OCI-LY1 (cell line): ENCODE measurements around the gene SHTN1.

Source experiments
- H2AFZ ChIP-seq: fragments of 200-600 bp; sonication (generic), shearing (Covaris generic); 2 replicates; pipeline ENCODE4 v1.6.0; 2014; ENCODE audit warnings: antibody characterized with exemption, mild to moderate bottlenecking, low read length
- H3F3A ChIP-seq: fragments of 200-600 bp; sonication (generic), shearing (Covaris generic); 2 replicates; pipeline ENCODE4 v1.6.0; 2014; ENCODE audit warnings: mild to moderate bottlenecking, antibody characterized with exemption, low read length, moderate library complexity; ENCODE audit not compliant: insufficient read depth
- H3K27ac ChIP-seq: fragments of 200-600 bp; sonication (generic); 2 replicates; pipeline ENCODE4 v1.5.1; 2014; ENCODE audit warnings: low read length, mixed run types, mild to moderate bottlenecking, low read depth; ENCODE audit not compliant: poor library complexity, severe bottlenecking
- H3K27me3 ChIP-seq: fragments of 200-600 bp; sonication (generic); 2 replicates; pipeline ENCODE4 v1.6.0; 2014; ENCODE audit warnings: antibody characterized with exemption, mild to moderate bottlenecking, low read length, moderate library complexity; ENCODE audit not compliant: insufficient read depth
- H3K36me3 ChIP-seq: fragments of 200-600 bp; sonication (generic); 2 replicates; pipeline ENCODE4 v1.6.1; 2014; ENCODE audit warnings: mild to moderate bottlenecking, antibody characterized with exemption, low read length, moderate library complexity, mixed read lengths; ENCODE audit not compliant: insufficient read depth
- H3K4me1 ChIP-seq: fragments of 200-600 bp; sonication (generic); 2 replicates; pipeline ENCODE4 v1.5.1; 2014; ENCODE audit warnings: mild to moderate bottlenecking, low read length, moderate library complexity; ENCODE audit not compliant: insufficient read depth, severe bottlenecking
- H3K4me2 ChIP-seq: fragments of 200-600 bp; sonication (generic), shearing (Covaris generic); 2 replicates; pipeline ENCODE4 v1.6.1; 2014; ENCODE audit warnings: low read length
- H3K4me3 ChIP-seq: fragments of 200-600 bp; sonication (generic); 2 replicates; pipeline ENCODE4 v1.5.1; 2014; ENCODE audit warnings: low read length, low read depth, mild to moderate bottlenecking, mixed read lengths; ENCODE audit not compliant: poor library complexity, severe bottlenecking
- H3K79me2 ChIP-seq: fragments of 200-600 bp; shearing (Covaris generic); 2 replicates; pipeline ENCODE4 v1.6.1; 2016; ENCODE audit warnings: mixed run types, low read length, mixed read lengths; ENCODE audit not compliant: insufficient read depth
- H3K9ac ChIP-seq: fragments of 200-600 bp; sonication (generic), shearing (Covaris generic); 2 replicates; pipeline ENCODE4 v1.6.1; 2014; ENCODE audit warnings: mild to moderate bottlenecking, low read length, mixed read lengths
- H3K9me2 ChIP-seq: fragments of 200-600 bp; sonication (generic), shearing (Covaris generic); 2 replicates; pipeline ENCODE4 v1.6.1; 2014; ENCODE audit warnings: low read depth, mild to moderate bottlenecking, low read length, mixed read lengths
- H3K9me3 ChIP-seq: fragments of 200-600 bp; shearing (Covaris generic); 2 replicates; pipeline ENCODE4 v1.6.1; 2014; ENCODE audit warnings: low read length, mixed read lengths
- H4K20me1 ChIP-seq: fragments of 200-600 bp; sonication (generic), shearing (Covaris generic); 2 replicates; pipeline ENCODE4 v1.6.0; 2016; ENCODE audit warnings: mild to moderate bottlenecking, low read length; ENCODE audit not compliant: insufficient read depth
- EZH2 ChIP-seq: fragments of 200-600 bp; sonication (generic), shearing (Covaris generic); IDR thresholded peaks from 2 replicates; pipeline ENCODE4 v1.8.0; 2017; ENCODE audit warnings: borderline replicate concordance, mixed run types, mild to moderate bottlenecking, antibody characterized with exemption, low read length, moderate library complexity, mixed read lengths
- TF ChIP-seq, protein P1 (sequence below): fragments of 200-600 bp; sonication (generic), shearing (Covaris generic); IDR thresholded peaks from 2 replicates; pipeline ENCODE4 v1.5.1; 2017; ENCODE audit warnings: mild to moderate bottlenecking, antibody characterized with exemption, low read length, moderate library complexity, mixed read lengths

Gene SHTN1

DNA sequence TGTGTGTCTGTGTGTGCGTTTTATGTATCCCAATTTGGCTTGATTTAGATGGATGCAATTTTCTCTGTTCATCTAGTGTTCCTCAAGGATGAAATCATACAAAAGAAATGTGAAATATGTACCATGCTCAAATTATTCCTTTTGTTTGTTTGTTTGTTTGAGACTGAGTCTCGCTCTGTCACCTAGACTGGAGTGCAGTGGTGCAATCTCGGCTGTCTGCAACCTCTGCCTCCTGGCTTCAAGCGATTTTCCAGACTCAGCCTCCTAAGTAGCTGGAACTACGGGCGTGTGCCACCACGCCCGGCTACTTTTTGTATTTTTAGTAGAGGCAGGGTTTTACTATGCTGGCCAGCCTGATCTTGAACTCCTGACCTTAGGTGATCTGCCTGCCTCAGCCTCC, 11.3 kb upstream of the SHTN1 start:
- Histone ChIP-seq H3K4me3 (no peak overlapping the region), H3F3A (no peaks in the 10 kb centered on the region), H3K79me2 (no peaks in the 10 kb centered on the region), H3K9me2 (no peaks in the 10 kb centered on the region), H3K27ac (no peak overlapping the region), H3K27me3 (no peaks in the 10 kb centered on the region), H4K20me1 (no peaks in the 10 kb centered on the region), H3K4me1 (no peaks in the 10 kb centered on the region), H3K9ac (no peak overlapping the region), H3K4me2 (no peak overlapping the region), H3K36me3 (no peaks in the 10 kb centered on the region), H2AFZ (no peak overlapping the region), H3K9me3 (no peaks in the 10 kb centered on the region)
- no peak for TF ChIP-seq EZH2
- TF ChIP-seq, protein P1, sequence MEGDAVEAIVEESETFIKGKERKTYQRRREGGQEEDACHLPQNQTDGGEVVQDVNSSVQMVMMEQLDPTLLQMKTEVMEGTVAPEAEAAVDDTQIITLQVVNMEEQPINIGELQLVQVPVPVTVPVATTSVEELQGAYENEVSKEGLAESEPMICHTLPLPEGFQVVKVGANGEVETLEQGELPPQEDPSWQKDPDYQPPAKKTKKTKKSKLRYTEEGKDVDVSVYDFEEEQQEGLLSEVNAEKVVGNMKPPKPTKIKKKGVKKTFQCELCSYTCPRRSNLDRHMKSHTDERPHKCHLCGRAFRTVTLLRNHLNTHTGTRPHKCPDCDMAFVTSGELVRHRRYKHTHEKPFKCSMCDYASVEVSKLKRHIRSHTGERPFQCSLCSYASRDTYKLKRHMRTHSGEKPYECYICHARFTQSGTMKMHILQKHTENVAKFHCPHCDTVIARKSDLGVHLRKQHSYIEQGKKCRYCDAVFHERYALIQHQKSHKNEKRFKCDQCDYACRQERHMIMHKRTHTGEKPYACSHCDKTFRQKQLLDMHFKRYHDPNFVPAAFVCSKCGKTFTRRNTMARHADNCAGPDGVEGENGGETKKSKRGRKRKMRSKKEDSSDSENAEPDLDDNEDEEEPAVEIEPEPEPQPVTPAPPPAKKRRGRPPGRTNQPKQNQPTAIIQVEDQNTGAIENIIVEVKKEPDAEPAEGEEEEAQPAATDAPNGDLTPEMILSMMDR: no peak

DNA sequence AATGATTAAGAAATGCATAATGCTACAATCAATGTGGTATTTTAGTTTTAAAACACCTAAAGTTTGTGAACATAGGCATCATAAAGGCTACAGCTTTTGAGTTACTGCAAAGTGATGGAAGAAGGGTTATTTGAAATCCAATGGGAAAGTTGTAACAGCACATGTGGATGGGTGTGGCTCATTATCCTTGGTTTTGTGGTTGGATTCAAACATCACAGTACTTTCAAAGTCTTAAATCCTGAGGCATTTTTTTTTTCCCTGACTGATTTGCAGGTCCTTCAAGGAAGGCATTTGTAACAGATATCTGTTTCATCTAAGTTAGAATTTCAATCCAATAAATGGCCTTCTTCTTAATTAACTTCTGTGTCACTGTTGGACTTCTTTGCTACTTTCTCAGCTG, 9.8 kb upstream of the SHTN1 start:
- Histone ChIP-seq H3K36me3 (no peaks in the 10 kb centered on the region), H3K79me2 (no peaks in the 10 kb centered on the region), H3F3A (no peaks in the 10 kb centered on the region), H2AFZ (no peak overlapping the region), H3K4me2 (no peak overlapping the region), H3K9ac (no peak overlapping the region), H4K20me1 (no peaks in the 10 kb centered on the region), H3K4me1 (no peaks in the 10 kb centered on the region), H3K4me3 (no peak overlapping the region), H3K9me2 (no peaks in the 10 kb centered on the region), H3K27ac (no peak overlapping the region), H3K27me3 (no peaks in the 10 kb centered on the region), H3K9me3 (no peaks in the 10 kb centered on the region)
- TF ChIP-seq, protein P1: no peak
- TF ChIP-seq EZH2: no peak

DNA sequence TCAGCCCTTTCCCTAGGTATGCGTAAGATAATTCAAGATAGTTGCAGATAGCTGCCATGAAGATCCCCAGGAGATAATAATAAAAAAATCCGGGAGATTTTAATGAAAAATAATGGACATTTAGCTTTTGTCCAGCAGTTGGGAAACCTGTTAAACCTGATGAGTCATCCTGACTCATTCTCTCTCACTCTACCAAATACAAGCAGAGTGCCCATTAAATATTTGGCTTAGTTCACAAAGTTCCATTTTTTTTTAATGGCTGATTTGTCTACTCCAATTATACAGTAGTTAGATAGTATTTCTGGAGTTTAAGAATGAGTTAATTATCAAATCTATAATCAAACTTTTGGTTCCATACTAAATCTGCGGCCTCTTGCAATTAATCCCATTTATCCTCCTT, 2.1 kb upstream of the SHTN1 start:
- Histone ChIP-seq H3K9me2 (no peaks in the 10 kb centered on the region), H3K9me3 (no peaks in the 10 kb centered on the region), H3K79me2 (no peaks in the 10 kb centered on the region), H3K4me3 (no peak overlapping the region), H4K20me1 (no peaks in the 10 kb centered on the region), H3K9ac (no peak overlapping the region), H2AFZ (no peak overlapping the region), H3F3A (no peaks in the 10 kb centered on the region), H3K4me2 (no peak overlapping the region), H3K27me3 (no peaks in the 10 kb centered on the region), H3K27ac (no peak overlapping the region), H3K4me1 (peaks cover 6% of the 10 kb centered on the region), H3K36me3 (no peaks in the 10 kb centered on the region)
- TF ChIP-seq EZH2: no peak
- TF ChIP-seq, protein P1: no peak
